ENCODE data around the gene EBNA1BP2. TPM values are rescaled to one million over a fixed set of nuclear protein-coding genes. Genes with fewer than 3 reads are reported as not detected.
"Not testable (repeated sequence)": the region's sequence is repeated elsewhere in the genome, so short reads cannot be mapped to it uniquely, and the experiment has no call there.

The EBNA1BP2 gene, protein sequence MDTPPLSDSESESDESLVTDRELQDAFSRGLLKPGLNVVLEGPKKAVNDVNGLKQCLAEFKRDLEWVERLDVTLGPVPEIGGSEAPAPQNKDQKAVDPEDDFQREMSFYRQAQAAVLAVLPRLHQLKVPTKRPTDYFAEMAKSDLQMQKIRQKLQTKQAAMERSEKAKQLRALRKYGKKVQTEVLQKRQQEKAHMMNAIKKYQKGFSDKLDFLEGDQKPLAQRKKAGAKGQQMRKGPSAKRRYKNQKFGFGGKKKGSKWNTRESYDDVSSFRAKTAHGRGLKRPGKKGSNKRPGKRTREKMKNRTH
- total RNA-seq = 56.0 and 59.4 TPM in 2 replicates

DNA sequence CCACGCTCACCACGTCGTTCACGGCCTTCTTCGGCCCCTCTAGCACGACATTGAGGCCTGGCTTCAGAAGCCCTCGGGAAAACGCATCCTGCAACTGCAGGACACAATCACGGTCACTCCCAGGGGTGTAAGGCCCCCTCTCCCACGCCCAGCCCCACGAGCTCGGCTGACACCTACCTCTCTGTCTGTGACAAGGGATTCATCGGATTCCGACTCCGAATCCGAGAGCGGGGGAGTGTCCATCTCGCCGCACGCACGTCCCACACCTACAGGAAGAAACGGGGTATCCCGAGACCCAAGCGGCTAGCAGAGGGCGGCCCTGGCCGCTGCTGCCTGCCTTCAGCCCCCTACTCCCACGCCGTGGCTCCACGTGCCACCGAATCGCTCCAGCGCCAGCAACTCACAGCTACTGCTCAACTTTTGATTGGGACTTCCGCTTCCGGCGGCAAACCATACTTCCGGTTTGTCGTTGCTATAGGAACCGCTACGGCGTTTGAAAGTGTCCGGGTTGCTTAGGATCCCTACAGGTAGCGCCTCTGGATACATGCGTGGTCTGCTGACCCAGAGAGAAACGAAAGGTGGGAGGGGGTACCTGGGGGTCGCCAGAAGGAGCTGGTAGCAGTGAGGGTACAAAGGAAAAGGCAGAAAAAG, at the start of gene EBNA1BP2, which contains the start of gene CFAP57:
EBNA1BP2 (minus strand) TSS at position 415 of the 651 bp plus-strand sequence; CDS start at position 243, 172 bp downstream.
CFAP57 (plus strand) TSS at position 455 of the 651 bp plus-strand sequence. CDS start 424 bp downstream, outside the sequence.
- intact Hi-C loops (cut with micrococcal nuclease) = loop anchor here (1.0 to 10.0 kb wide), 7 partner anchors 196 to 717 kb away; partner anchors contain the start of genes C1orf50, ELOVL1, P3H1 and PPCS

DNA sequence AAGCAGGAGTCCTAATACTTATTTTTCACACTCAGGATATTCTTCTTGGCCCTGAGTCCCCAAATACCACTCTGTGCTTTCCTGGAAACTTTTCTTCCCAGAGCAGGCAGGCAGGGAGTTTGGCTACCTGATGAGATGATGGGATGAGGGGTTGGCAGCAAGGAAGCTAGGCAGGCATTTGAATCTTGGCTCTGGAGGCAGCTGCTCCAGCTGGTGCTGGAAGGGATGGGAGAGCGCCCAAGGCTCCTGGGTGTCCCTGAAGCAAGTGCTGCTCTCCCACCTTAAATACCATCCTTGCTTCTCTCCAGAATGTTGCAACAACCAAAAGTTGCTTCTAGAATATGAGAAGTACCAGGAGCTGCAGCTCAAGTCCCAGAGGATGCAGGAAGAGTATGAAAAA, 49.7 kb upstream of the EBNA1BP2 start:
- intact Hi-C loops (cut with micrococcal nuclease) = no loop called here

DNA sequence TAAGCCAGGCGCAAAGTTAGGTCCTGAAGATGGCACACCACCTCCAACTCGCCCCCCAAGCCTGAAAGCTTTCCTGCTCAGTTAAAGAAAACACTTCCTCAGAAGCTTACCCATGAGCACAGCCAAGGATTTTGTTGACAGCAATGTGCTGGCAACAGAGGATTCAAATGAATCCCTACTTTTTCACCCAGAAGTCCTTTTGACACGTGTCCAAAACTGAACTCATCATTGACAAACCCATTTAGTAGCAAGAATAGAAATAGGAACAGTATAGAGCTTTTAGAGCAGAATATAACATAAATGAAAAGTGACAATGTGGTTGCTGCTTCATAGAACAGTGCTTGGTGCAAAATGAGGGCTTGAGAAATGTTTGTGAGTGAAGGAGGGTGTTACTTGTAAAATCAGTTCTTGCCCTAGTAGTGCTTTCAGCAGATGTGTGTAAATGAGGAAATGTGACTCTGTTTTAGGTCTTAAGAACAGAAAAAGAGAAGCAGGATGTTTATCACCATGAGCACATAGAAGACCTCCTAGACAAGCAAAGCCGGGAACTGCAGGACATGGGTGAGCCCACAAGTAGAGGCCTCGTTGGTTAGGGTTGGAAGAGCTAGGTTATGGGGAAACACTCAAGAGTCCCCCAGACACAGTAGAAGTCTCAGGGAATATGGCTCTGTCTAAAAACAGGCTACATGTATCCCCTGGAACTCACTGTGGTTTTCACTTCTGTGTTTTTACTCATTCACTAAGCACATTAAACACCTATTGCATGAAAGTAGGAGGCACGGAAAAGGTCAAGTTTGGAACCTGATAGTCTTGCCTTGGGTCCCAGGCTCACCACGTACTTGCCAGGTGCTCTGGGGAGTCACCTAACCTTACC, 49.1 kb upstream of the EBNA1BP2 start:
- intact Hi-C loops (cut with micrococcal nuclease) = no loop called here

DNA sequence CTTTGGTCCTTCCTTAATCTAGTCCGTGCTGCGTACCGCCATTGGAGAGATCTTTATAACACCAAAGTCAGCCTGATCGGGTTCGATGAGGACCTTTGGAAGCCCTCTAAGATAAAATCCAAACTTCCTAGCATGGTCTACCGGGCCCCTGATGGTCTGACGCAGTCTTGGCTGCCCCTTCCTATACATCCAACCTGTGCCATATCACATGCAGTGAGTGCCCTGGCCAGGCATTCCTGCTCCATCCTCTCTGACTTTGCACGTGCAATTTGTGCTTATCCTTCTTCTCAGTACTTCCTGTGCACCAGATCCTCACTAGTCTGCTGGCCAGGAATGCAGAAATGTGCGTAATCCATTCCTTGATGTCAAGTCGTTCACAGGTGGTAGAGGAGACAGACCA, 45.7 kb upstream of the EBNA1BP2 start:
- intact Hi-C loops (cut with micrococcal nuclease) = no loop called here

DNA sequence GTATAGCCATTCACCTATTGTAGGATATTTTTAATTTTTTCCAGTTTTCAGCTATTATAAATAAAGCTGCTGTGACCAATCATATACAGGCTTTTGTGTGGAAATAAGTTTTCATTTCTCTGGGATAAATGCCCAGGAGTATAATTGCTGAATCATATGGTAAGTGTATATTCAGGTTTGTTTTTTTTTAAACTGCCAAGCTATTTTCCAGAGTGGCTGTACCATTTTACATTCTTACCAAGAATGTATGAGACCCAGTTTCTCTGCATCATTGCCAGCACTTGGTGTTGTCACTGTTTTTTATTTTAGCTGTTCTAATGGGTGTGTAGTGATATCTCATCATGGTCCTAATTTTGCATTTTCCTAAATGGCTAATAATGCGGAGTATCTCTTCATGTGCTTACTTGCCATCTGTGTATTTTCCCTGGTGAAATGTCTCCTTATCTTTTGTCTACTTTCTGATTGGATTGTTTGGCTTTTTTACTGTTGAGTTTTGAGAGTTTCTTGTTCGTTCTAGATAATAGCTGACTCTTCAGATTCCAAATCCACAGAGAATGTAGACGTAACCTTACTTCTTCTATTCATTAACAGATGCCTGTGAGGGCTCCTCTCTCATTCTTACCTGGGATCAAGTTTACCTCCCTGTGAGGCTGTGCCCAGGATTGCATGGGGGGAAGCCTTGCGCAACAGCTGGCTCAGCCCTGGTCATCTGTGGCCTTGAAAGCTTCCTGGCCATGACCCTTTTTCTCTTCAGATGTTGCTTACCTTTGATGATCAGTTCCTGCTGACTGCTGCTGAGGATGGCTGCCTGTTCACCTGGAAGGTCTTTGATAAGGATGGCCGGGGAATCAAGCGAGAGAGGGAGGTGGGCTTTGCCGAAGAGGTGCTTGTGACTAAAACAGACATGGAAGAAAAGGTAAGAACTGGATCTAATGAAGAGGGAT, 42.7 kb upstream of the EBNA1BP2 start:
- intact Hi-C loops (cut with micrococcal nuclease) = no loop called here

DNA sequence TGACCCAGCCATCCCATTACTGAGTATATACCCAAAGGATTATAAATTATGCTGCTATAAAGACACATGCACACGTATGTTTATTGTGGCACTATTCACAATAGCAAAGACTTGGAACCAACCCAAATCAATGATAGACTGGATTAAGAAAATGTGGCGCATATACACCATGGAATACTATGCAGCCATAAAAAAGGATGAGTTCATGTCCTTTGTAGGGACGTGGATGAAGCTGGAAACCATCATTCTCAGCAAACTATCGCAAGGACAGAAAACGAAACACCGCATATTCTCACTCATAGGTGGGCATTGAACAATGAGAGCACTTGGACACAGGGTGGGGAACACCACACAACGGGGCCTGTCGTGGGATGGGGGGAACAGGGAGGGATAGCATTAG, 36.2 kb upstream of the EBNA1BP2 start:
- intact Hi-C loops (cut with micrococcal nuclease) = not testable (repeated sequence)

DNA sequence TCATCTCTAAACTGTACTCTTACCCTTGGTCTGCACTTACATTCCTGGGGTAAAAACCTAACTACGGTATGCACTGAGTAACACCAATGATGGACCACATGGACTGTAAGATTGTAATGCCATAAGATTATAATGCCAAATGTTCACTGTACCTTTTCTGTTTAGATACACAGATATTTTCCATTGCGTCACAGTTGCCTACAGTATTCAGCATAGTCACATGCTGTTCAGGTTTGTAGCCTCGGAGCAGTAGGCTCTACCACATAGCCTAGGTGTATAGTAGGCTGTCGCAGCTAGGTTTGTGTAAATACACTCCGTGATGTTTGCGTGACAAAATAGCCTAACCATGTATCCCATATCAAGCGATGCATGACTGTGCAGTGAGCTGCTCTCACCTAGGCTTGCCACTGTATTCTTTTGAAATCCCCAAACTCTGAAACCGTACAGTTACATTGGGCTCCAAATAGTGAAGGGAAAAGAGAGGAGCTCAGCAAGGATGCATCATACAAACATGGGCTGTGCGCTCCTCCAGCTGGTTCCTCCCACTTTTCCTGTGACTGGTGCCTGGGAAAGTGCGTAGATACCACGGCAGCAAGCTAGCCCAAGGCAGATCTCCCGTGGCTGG, 35.3 kb upstream of the EBNA1BP2 start:
- intact Hi-C loops (cut with micrococcal nuclease) = no loop called here

DNA sequence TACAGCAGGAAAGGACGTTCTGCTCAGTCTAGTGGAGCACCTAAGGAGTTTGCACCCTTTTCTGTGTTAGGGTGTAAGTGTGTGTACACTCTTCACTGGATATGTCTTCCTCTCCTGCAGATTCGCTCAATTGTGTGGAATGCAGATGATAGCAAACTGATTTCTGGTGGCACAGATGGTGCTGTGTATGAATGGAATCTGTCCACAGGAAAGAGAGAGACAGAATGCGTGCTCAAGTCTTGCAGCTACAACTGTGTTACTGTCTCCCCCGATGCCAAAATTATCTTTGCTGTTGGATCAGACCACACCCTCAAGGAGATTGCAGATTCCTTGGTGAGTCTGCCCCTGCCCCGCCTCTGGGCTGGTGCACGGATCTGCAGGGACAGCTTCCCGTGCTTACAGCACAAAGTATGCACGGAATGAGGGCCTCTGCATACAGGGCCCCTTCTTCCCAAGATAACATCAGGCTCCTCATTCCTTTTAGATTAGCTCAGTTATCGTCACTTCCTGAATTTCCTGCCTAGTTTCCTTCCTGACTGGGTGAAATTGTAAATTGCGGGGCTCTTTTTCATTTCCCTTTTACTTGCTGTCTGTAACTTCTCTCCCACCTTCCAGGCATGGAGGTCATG, 34.6 kb upstream of the EBNA1BP2 start:
- intact Hi-C loops (cut with micrococcal nuclease) = no loop called here

DNA sequence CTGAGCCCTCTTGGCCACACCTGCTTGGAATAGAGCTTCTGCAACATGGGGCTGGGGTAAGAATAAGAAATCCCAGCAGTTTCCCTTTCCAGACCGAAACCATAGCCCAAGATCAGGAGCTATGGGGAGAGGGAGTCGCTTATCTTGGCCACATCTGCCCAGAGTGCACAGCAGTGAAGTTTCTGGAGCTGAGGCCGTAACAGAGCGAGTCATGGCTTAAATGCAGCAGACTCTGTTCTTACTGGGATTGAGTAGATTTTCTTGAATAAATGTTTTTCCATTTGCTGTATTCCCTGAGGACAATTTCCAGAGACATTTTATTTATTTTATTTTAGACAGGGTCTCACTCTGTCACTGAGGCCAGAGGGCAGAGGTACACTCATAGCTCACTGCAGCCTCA, 33.6 kb upstream of the EBNA1BP2 start:
- intact Hi-C loops (cut with micrococcal nuclease) = no loop called here

DNA sequence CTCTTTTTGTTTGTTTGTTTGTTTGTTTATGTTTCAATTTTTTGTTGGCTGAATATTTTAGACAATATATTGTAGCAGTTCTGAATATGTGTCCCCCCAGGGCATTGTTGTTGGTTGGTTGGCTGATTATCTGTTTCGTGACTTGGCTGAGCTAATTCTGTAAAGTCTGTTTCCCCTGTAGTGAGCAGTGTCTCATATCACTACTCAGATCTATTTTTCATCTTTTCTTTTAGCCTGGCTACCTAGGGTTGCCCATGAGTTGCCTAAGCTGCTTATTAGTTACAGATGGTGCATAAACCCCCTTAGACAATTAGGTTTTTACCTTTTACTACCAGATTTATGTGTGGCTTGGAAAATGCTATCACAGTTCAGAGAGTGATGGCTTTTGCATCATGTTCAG, 32.3 kb upstream of the EBNA1BP2 start:
- intact Hi-C loops (cut with micrococcal nuclease) = no loop called here

DNA sequence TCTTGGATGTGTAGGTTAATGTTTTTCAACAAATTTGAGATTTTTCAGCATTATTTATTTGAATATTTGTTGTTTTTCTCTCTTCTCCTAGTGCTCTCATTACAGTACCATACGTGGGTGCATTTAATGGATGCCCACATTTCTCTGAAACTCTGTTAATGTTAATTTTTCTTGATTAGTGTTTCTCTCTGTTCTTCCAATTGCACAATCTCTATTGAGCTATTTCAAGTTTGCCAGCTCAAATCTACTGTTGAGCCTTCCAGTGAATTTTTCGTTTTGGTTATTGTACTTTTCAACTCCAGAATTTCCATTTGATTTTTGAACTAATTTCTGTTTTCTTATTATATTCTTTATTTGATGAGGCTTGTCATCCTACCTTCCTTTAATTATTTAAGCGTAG, 31.8 kb upstream of the EBNA1BP2 start:
- intact Hi-C loops (cut with micrococcal nuclease) = no loop called here

DNA sequence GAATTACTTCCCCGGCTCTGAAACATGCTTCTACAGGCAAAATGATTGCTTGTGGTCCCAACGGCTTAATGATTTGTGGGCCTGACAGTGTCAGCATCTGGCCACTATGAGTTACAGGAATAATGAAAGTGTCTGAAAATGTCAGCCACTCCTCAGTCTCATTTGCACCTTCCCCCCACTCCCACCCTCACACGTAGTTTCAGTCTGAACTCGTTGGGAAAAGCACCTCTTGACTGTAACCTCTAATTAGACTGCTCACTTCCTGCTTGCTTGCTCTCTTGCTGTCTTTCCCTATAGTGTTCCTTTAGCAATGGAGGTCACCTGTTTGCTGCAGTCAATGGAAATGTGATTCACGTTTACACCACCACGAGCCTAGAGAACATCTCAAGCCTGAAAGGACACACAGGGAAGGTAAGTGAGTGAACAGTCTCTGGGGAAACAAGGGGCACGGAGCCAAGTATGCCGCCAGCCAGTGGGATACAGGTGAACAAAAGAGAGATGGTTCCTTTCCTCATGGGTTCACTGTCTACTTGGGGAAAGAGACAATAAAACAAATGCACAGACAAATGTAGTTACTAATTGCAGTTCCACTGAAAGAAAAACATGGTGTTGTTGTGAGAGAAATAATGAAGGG, 27.1 kb upstream of the EBNA1BP2 start:
- intact Hi-C loops (cut with micrococcal nuclease) = no loop called here

DNA sequence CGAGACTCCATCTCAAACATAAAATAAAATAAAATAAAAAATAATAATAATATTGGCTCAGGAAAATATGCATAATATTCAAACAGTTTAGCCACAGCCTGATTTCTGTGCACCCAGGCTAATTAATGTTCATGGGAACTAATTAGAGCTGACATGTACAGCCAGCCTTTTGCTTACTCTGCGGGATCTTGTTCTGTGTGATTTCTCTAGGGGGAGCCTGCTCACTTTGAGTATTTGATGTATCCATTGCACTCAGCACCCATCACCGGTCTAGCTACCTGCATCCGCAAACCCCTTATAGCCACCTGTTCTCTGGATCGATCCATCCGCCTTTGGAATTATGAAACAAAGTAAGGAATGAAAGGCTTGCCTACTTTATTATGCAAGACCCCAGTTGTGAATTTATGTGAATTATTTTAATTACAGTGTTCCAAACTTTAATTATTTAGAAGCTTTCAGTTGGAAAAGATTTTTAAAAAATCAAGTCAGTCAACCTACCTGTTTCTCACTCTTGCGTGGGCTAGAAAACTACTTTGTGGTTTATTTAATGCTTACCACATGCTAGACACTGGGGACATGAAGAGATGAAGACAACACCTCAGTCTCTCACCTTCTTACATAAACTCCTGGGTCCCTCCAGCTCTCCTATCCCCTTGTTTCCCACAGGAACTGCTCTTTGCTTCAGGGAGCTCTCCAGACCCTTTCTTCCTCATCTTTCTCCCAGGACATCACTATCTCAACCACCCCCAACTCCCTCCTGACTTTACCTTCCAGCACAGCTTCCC, 25.4 kb upstream of the EBNA1BP2 start:
- intact Hi-C loops (cut with micrococcal nuclease) = no loop called here

DNA sequence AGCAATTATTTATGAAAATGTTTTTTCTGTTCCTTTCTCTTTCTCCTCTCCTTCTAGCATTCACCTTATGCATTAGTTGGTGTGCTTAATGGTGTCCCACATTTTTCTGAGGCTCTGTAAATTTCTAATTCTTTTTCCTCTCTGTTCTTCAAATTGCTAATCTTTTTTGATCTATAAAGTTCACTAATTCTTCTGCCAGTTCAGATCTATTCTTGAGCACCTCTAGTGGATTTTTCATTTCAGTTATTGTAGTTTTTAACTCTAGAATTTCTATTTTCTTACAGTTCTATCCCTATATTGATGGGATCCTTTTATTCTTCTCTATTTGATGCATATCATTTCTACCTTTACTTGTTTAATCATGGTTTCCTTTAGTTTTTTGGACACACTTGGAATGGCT, 22.4 kb upstream of the EBNA1BP2 start:
- intact Hi-C loops (cut with micrococcal nuclease) = no loop called here

DNA sequence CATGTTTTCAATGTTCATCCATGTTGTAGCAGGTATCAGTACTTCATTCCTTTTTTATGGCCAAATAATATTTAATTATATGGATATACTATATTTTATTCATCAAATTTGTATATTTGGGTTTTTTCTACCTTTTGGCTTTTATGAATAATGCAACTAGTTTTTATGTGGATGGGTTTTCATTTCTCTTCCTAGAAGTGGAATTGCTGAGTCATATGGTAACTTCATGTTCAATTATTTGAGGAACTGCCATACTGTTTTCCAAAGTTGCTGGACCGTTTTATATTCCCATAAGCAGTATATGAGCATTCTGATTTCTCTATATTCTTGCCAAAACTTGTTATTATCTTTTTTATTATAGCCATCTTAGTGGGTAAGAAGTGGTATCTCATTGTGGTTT, 16.0 kb upstream of the EBNA1BP2 start:
- intact Hi-C loops (cut with micrococcal nuclease) = no loop called here

DNA sequence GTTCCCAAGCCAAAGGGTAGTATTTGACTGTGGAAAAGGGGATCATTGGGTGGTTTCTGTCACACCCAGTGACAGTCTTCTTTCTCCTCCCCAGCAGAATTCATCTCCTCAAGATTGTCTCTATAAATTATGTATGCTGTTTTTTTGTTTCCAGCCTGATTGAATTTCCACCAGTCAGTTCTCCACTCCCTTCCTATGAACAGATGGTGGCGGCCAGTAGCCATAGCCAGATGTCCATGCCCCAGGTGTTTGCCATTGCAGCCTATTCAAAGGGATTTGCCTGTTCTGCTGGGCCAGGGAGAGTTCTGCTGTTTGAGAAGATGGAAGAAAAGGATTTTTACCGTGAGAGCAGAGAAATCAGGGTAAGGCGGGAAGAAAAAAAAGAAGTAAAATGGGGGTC, 12.9 kb upstream of the EBNA1BP2 start:
- intact Hi-C loops (cut with micrococcal nuclease) = no loop called here

DNA sequence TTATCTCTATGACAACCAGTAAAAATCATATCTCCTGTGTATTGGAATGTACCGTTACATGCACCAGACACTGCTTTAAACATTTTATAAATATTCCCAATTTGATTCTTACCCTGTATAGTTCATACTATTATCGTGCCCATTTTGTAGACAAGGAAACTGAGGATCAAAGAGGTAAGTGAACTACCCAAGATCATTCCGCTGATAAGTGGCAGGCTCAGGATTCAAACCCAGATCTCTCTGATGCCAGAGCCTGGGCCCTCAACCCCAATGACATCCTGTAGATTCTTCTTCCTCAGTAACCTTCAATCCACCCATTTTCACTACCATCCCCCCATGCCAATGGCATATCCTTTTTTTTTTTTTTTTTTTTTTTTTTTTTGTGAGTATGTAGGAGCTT, 12.3 kb upstream of the EBNA1BP2 start:
- intact Hi-C loops (cut with micrococcal nuclease) = no loop called here

DNA sequence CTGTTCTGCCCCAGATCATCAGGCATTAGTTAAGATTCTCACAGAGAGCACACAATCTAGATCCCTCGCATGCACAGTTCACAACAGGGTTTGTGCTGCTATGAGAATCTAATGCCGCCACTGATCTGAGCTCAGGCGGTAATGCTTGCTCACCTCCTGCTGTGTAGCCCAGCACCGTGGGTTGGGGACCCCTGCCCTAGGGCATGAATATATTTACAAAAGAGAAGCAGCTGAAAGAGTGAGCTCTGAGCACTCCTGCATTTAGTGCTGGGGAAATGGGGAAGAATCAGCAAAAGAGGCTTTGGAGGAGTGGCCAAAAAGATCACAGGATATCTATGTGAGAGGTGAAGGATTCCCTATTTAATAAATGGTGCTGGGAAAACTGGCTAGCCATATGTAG, 5.6 kb upstream of the EBNA1BP2 start:
- intact Hi-C loops (cut with micrococcal nuclease) = loop anchor here (10.0 kb wide), 2 partner anchors 253 to 723 kb away; partner anchors contain the start of genes PPCS and ZMYND12
